GM18508 (cell line): ENCODE measurements around the gene CBX6.
"Not testable (repeated sequence)": the region's sequence is repeated elsewhere in the genome, so short reads cannot be mapped to it uniquely, and the experiment has no call there.

Source experiments
- ATAC-seq: cut with Tn5 transposase; IDR thresholded peaks from one replicate; pipeline ENCODE4 v1.9.1; 2021; ENCODE audit warnings: moderate number of reproducible peaks; ENCODE audit not compliant: insufficient read depth, unreplicated experiment

Gene CBX6

DNA sequence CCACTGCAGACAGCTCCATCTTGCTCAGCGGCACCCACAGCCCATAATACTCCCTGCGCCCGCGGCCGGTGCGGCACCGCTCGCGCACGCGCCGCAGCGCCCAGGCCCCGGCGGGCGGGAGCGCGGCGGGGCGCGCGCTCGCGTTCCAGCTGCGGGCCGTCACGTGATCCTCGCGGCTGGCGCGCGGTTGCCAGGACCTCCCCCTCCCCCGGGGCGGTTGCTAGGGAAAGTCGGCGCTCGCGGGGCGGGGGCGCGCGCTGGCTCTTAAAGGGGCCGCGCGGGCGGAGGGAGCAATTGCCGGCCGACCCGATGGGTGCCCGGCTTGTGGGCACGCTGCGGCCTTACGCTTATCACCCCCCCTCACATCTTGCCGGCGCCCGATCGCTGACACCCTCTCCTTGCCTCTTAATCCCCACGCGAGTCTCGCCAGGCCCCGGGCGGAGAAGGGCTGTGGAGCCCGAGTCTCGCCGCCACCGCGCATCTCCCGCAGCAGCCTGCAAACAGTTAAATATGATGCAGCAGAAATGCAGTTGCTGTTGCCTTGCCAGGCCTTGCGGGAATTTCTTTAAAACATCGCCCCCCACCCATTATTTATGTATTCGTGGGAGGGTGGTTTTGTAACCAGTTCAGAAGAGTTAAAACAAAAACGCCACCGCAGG, at the start of gene CBX6:
Gene CBX6, minus strand, starts transcription at position 45 of the 659 bp plus-strand sequence. Its CDS starts 26 bp downstream, at position 19.
- no peak for ATAC-seq

DNA sequence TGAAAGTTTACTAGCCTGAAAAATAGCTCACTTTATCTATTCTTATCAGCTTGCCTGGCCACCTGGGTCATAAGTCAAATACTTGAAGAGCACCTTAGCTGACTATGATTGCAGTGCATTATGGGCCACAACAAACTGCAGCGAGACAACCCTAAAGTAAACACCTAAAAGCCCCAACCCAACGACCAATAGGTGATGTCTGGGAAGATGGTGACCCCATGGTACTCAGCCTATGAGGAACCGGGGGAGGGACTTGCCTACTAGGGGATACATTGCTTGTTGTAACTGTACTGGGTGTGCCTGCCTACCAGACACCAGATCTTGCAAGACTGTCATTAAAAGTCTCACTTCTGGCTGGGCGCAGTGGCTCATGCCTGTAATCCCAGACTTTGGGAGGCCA, 49.8 kb upstream of the CBX6 start:
- ATAC-seq: no peak

DNA sequence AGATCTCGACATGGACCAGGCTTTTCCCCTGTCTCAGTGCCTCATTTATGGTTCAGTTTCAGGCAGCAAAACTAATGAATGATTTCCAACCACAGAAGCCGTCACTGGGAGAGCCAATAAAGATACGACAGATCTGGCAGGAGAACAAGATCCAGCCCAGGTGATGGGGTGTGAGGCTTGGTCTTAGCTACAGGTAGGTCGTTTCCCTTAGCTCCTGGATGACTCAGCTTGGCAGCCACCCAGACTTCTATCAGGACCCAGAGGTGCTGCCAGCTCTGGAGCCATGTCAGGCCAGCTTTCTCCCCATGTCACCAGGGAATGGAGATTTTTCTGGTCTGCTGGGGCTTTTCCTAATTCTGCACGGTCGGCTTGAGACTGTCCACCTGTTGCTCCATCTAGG, 49.1 kb upstream of the CBX6 start:
- ATAC-seq: no peak

DNA sequence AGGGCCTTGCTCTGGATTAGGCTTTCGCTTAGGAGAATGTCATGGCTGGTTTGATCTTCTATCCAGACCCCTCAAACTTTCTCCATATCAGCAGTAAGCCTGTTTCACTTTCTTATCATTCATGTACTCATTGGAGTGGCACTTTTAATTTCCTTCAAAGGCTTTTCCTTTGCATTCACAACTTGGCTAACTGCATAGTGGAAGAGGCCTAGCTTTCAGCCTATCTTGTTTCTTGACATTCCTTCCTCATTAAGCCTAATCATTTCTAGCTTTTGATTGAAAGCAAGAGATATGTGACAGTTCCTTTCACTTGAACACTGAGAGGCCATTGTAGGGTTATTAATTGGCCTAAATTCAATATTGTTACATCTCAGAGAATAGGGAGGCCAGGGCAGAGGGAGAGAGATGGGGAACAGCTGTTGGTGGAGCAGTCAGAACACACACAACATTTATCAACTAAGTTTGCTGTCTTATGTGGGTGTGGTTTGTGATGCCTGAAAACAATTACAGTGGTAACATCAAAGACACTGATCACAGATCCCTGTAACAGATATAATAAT, 47.7 kb upstream of the CBX6 start:
- no peak for ATAC-seq

DNA sequence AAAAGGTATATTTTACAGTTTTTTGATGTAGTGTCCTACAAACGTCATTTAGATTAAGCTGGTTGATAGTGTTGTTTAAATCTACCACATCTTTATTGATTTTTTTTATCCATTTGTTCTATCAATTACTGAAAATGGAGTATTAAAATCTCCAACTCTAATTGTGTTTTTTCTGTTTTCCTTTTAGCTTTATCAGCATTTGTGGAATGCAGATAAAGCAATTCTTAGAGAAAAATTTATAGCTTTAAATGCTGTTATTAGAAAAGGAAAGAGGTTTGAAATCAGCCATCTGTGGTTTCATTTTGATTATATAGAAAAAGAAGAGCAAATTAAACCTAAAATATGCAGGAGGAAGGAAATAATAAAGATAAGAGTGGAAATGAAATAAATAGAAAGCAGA, 39.4 kb upstream of the CBX6 start:
- ATAC-seq: no peak

DNA sequence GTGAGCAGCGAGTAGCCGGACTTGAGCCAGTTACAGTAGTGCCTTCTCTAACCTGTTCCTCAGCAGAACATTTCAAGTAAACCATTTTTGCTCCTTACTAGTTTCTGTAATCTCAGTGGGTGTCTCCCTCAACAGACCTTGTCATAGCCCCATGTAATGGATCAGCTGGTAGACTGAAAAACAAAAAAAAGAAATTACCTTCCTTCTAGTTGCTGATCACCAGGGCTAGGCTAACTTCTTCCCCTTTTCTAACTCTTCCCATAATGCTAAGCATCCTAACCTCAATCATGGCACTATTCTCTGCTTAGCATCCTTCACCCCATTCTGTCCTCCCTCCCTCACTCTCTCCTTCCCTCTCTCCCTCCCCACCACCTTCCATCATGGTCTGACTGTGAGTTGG, 35.8 kb upstream of the CBX6 start:
- no peak for ATAC-seq

DNA sequence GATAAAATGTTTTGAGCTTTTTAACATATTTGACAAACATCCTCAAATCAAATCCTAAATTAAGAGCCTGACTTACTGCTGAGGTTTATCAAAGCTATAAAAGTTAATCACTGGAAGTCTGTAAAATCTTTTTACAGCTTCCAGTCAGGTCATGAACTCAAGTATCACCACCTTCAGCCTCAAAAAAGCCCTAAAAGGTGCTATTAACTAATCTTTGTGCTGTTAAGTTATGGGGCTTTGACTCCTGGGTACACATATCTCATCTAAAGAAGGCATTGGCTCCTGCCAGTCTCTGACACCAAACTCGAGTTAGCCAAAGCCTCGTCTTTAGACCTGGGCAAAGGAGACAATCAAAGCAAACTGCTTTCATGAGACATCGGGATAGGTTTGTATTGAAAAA, 34.0 kb upstream of the CBX6 start:
- ATAC-seq: no peak

DNA sequence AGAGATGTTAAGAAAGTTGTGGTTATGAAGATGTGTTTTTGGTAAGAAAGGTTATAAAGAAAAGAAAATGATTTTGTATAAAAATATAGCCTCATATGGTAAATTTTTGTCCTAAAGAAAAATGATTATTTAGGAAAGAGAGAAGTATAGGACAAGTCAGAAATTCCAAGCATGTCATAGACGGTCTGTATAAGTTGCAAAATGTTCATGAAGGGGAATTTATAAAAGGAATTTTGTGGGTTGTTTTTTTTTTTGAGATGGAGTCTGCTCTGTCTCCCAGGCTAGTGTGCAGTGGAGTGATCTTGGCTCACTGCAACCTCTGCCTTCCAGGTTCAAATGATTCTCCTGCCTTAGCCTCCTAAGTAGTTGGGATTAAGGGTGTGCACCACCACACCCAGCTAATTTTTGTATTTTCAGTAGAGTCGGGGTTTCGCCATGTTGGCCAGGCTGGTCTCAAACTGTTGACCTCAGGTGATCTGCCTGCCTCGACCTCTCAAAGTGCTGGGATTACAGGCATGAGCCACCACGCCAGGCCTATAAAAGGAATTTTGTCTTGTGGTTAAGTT, 32.1 kb upstream of the CBX6 start:
- not testable (repeated sequence) for ATAC-seq

DNA sequence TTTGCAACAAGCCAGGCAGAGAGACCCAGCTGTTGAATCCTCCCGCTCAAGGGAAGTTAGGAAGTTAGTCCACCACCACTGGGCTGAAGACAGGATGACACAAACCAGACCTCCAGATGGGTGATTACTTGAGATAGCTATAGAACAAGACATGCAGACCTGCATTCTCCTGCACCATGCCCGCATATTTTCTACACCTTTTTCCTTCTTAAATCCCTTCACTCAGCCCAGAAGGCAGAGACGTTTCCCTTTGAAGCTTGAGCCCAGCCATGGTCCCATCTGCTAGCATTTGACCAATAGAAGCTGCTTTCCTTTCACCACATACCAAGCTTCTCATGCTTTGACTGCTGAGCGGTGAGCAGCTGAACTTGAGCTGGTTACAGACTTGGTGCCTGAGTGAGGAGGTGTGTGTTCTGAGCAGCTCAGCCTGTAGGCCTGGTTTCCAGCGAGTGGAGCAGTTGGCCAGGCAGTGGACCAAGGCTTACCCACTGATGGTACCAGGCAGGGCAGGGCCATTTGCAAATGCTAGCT, 29.2 kb upstream of the CBX6 start:
- ATAC-seq: no peak

DNA sequence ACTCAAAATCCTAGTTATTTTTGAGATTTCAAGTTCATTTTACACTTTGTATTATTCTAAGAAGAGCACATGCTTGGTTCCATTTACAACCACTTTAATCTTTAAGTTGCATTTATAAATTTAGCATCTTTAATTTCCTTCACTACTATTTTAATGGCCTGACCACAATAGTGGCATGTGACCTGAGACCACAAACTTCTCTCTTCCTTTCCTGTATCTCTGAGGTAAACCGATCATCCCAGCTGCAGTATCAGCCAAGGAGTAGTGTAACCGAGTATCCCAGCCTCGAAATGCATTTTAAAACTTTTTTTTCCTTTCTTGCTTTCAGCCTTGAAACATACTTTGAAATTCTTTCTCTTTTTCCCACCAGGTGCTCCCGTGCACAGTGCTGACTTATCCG, 28.7 kb upstream of the CBX6 start:
- ATAC-seq: no peak

DNA sequence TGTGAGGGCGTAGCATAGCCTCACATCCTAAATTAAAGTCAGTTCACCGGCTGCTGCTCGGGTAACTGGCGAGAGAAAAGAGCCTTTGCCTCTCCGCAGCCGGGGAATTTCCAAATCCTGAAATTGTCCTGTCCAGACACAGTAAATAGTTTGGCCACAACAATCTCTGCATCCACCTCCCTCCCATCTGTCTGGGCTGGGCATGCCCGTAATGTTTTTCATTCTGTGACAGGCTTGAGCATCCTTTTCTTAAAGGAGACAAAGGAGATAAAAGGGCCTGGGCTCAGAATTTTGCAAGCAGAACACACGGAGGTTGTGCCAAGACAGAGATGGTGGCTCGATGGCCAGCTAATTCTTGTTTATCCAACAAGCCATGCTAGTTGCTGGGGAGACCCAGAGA, 19.2 kb upstream of the CBX6 start:
- ATAC-seq: no peak

DNA sequence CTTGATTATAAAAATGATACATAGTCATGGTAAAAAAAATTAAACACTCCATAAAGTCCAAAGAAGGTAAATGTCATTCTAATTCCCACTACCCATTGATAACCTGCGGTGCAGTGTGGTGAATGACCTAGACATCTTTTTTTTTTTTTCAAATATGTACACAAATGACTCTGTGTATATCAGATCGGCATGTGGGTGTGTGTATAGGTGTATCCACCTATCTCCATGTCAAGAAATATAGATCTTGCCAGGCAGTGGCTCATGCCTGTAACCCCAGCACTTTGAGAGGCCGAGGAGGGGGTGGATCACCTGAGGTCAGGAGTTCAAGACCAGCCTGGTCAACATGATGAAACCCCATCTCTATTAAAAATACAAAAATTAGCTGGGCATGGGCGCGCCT, 18.4 kb upstream of the CBX6 start:
- ATAC-seq: no peak

DNA sequence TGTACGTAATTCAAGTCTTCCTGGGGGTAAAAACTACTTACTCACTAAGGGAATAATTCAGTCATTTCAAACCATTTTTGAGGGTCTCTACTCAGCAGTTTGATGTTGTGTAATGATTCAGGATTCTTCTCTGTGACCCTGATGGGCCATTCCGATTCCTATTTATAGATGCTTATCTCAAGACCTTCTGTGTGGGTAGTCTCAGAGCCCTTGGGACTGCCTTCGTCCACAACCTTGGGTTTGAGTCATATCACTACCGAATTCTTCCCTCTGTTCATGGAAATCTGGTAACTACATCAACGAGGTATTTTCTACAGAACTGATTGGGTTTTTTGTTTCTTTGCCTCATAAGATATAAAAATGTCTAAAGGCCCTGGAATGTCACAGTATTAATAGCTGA, 14.3 kb upstream of the CBX6 start:
- ATAC-seq: no peak

DNA sequence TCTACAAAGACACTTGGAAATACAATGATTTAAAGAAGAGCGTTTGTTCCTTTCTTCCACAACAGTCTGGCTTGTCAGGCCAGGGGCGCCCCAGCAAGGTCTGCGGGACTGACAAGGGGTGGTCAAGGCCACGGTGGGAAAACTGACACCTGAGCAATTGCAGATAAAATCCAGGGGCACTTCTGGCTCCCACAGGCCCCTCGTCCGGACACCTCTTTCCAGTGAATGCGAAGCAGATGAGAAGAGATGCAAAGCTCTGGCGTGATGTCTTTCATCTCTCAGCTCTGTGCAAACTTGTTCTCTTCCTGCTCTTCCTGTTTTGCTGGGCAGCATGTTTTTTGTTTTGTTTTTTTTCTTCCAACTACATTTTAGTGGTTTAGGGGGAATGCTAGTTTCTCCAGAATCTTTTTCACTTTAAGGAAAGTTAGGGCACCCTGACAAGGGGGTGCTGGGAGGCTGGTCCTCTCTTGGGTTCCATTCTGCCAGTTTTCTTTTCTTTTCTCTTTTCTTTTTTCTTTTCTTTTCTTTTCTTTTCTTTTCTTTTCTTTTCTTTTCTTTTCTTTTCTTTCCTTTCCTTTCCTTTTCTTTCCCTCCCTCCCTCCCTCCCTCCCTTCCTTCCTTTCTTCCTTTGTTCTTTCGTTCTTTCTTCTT, 11.1 kb upstream of the CBX6 start:
- no peak for ATAC-seq

DNA sequence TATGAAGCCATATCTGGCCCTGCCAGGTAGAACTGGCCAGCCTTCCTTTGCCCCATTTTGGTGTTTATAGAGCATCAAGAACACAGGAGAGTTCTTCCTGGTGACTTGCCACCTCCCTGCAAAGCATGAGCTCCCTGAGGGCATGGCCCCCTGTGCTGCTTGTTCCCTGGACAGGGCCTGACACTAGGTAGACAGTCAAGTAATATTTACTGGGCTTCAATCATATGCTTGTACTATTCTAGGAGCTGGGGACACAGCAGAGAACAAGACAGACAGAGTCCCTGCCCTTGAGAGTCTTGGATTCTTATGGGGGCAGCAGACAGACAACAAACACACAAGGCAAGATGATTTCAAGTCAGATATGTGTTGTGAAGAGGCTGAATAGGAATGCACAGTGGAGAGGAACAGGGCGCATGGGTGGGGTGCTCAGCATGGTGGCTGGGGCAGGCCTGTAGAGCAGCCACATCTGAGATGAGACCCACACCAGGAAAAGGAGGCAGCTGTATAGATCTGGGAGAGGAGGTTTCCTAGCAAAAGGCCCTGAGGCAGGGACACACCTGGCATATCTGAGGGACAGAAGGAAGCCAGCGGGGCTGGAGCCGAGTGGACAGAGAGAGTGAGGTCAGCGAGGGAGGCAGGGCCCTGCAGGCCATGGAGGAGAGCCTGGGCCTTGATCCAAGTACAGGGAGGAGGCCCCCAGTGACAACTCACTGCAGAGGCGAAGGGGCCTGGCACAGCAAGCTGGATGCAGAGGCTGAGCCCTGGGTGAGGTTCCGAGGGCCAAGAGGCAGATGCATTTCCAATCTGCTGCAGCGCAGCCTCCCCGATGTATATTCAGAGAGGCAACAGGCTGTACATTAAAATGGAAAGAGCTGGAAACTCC, 10.2 kb upstream of the CBX6 start:
- no peak for ATAC-seq

DNA sequence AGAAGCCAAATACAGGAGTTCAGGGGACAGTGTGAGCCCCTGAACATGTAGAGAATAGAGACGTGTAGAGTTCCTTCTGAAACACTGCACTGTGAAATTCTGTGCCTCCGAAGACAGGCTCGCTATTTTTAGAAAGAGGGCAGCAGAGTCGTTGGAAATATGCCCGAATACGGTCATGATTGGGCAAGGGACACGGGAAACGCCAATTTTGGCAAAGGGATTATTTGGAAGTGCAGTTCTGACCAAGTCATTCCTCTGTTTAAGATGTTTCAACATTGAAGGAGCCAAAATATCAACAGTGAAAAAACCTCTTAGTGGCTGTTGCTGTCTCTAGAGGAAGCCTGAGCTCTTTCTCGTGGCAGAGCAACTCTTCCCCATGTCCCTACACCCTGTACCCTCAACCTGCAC, 9.5 kb upstream of the CBX6 start:
- no peak for ATAC-seq

DNA sequence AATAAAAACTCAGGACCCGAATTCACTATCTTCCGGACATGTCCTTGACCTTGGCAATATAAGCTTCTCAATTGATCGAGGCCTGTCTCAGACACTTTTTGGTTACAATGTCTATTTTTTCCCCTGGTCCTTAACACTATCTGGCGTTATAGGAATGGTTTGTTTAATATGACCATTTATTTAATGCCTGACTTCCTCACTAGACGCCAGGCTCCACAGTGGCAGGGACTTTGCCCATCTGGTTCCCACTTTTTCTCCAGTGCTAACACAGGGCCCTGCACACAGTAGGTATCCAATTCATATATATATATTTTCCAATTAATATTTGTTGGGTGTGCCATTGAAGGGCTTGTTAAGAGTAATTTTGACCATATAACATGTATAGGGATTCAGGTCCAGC, 7.9 kb upstream of the CBX6 start:
- no peak for ATAC-seq

DNA sequence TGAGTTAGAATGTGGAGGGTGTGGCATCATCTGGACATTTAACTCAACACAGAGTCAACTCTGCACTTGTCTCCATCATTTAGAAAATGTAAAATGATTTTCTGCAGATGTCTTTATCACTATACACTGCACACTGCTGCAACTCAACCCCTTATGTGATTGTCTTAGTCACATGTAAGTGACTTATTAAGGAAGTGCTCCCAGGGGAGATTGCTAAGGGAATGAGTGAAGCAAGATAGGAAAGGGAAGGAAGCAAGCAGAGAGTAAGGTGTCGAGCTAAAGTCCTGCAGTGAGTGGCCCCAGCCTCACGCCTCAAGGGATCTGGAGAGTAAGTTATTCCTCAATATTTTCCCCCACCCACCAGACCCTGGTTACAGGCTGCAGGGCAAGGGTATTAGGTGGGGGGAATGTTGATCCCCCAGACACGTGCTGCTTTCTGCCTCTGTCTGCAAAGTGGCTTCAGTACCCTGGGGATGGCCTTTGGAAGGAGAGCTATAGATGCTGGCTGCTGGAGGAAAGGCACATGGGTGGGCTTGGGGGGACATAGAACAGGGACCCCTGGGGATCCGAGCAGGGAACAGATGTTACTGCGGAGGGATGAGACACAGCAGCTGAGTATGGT, 7.2 kb upstream of the CBX6 start:
- no peak for ATAC-seq

DNA sequence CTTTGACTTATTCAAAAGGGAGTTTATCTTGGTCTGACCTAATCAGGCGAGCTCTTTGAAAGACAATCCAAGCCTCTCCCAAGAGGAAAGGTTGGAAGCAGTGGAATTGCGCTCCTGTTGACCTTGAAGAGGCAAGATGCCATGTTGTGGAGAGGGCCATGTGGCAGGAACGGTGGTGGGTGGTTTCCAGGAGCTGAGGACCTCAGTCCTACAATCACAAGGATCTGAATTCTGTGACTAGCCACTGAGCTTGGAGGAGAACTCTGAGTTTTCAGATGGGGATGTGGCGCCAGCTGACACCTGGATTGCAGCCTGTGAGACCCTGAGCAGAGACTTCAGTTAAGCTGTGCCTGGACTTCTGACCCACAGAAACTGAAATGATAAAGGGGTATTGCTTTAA, 6.0 kb upstream of the CBX6 start:
- ATAC-seq: no peak
